HG02938 (cell line): ENCODE measurements around the gene LRIT3.

Source experiments
- ATAC-seq: cut with Tn5 transposase; IDR thresholded peaks from one replicate; pipeline ENCODE4 v1.9.1; 2021; ENCODE audit warnings: mild to moderate bottlenecking, moderate library complexity; ENCODE audit not compliant: unreplicated experiment

The LRIT3 gene

GRCh38 chr4:109847896-109848442, at the start of gene LRIT3:
Gene LRIT3 (plus strand): TSS chr4:109848107. CDS start chr4:109848202, 95 bp downstream.
- no peak for ATAC-seq

DNA sequence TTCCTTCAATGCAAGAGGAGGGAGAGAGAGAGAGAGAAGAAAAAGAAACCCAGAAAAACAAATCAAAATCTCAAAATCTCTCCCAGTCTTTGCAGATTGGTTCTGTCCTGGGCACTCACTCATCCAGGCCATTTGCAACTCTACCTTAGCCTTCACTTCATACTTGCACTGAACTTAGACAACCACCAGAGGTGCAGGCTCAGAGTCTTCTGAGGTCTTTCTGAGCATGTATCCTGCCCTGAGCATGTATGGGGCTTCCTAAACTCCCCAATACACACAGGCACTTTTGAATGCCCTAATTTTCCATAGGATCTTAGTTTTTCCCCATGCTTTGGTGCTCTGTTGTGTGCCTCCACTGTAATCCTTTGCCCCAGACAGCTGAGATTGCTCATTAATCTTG, 49.0 kb upstream of the LRIT3 start:
- ATAC-seq = no peak

GRCh38 chr4:109801099-109801789, 46.7 kb upstream of the LRIT3 start:
- ATAC-seq = no peak

- no peak for ATAC-seq
Observed at GRCh38 chr4:109801895-109802319, 46.0 kb upstream of the LRIT3 start, which contains the start of gene CFI. Gene CFI (minus strand): TSS chr4:109801999. CDS start chr4:109801971, 28 bp downstream.

- ATAC-seq = no peak
Observed at GRCh38 chr4:109803924-109804571, 43.9 kb upstream of the LRIT3 start.

- no peak for ATAC-seq
Observed at GRCh38 chr4:109809655-109810054, 38.3 kb upstream of the LRIT3 start.

DNA sequence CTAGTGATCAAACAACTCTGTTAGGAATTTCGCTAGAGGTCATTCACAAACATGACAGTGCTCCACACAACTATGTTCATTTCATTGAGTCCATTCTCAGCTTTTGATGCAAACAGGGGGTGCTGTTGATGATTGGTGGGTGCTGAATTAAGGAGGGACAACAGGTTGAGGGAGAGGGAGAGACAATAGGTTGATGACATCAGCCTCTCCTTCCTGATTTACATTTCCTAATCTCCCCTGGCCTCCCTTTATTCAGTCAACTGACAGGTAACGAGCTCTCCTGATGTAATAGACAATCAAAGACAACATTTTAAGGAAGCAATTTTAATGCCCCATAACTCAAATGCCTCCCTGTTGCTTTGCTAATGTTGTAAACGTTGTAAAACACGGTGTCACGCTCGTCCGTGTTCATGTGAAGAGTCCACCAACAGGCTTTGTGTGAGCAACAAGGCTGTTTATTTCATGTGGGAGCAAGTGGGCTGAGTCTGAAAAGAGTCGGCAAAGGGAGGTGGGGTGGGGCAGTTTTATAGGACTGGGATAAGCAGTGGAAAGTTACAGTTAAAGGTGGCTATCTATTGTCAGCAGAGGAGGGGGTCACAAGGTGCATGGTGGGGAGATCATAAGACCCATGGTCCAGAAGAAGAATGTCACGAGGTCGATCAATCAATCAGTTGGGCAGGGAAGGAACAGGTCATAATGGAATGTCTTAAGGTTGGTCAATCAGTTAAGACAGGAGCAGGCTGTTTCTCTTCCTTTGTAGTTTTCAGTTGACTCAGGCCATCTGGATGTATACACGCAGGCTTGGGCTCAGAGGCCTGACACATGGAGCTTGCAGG, 37.1 kb upstream of the LRIT3 start:
- no peak for ATAC-seq

DNA sequence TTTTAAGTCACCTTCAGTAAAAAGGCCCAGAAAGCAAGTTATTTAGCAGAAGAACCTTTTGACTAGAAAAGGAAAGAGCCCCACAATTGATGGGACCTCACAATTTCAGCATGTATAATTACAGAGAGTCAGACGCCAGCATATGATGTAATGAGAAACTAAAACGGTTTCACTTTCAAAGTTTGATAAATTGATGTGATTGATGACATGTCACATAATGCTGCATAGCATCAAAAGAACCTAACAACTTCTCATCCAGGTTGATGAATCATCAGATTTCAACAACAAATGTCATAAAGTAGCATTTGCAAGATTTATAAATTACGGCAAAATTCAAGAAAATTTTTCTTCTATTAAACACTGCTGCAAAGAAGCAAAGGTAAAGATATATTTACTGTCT, 36.2 kb upstream of the LRIT3 start:
- ATAC-seq = no peak

DNA sequence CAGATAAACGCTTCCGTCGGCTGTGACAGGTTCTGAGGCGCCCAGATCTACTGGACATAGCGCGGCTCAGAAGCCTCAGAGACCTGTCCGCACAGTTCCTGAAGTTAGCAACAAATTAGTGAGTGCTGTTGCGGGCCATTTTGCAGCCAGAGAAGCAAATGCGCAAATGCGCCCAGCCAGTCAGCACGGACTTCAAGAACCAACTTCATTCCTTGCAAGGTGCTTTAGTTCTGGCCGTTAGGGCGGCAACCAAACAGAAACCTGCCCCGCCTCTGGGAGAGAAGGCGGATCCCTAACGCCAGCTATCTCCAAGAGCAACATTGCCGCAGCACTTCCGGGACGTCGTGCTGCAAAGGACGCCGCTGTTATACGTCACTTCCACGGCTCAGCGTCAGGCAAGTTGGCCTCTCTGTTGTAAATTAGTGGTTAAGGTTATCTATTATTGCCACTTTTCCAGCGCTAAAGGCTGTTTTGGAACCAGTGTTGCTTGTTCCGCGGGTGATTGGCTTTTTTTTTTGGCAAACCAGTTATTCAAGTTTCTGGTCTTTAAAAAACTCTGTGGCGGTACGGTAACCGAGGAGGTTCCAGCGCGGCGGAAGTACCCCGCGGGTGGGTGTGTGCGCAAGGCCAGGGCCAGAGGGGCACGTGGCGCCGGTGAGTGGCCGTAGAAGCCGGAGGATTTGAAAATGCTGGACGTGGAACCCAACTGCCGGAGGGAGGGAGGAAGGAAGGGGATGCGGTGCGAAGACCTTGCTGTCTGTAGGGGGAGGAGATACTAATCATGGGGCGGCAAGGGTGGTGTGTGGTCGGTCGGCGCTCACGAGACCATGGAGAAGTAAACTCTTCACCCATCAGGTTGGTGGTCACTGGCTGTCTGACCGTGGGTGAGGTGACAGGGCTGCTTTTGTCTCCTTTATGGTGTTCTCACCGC, 32.5 kb upstream of the LRIT3 start, which contains the start of gene GAR1:
Gene GAR1 (plus strand): TSS at position 612 of the 931 bp plus-strand sequence. CDS start 403 bp downstream, outside the sequence.
- peak; percentile 97 for ATAC-seq

GRCh38 chr4:109816082-109816442, 31.8 kb upstream of the LRIT3 start:
- ATAC-seq = peak; percentile 4

DNA sequence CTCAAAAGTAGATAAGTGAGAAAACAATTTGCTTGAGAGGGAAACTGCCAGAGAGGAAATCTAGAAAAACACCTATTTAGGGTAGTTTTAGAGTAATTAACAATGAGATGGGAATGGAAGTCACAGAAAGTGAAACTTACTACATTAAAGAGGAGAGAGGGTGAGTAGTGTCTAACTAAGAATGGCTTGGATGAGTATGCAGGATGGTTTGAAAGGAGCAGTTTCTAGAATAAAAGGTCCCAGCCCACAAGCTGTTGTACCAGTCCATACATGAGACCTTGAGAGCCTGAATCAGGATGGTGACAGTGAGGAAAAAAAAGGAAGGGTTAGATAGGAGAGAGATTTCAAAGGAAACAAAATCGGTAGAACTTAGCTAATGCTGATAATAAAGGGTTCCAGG, 31.0 kb upstream of the LRIT3 start:
- no peak for ATAC-seq

- no peak for ATAC-seq
Observed at GRCh38 chr4:109818268-109818667, 29.6 kb upstream of the LRIT3 start.

DNA sequence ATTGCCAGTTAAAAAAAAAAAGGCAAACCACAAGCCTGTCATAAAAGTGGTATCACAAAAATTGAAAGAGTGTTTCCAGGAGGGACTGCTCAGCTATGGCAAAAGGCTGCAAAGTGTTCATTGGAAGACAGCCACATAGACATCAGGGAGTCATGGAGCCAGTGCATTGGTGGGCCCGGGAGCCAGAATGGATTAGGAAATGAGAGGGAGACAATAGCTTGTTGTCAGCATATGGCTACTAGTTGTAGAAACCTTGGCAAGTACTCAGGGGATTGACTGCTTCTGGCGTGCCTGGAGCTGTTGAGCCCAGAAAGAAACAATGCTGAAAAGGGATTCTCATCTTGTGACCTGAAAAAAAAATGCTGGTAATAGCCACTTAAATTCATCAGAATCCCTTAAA, 27.3 kb upstream of the LRIT3 start:
- no peak for ATAC-seq

GRCh38 chr4:109821185-109821584, 26.7 kb upstream of the LRIT3 start:
- ATAC-seq = no peak

- ATAC-seq = peak; percentile 73
Observed at GRCh38 chr4:109826719-109827118, 21.2 kb upstream of the LRIT3 start.

- no peak for ATAC-seq
Observed at GRCh38 chr4:109827672-109828071, 20.2 kb upstream of the LRIT3 start, which contains the start of gene RRH. Gene RRH (plus strand): TSS chr4:109827972. CDS start chr4:109828028, 56 bp downstream.

DNA sequence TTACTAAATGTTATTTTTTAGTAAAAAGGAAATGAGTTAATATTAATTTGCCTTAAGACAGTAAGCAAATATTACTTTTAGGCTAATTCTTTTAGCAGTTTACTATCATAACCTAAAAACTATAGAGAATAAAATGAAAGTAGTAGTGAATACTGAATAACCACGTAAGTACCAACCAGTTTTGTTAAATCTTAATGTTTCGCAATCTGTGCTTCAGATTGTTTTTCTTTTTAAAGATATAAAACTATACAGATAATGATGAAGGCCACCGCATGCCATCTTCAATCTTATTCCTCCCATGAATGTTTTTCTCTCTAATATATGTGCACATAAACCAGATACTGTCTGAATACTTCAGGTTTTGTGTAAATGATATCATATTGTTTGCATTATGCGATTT, 14.2 kb upstream of the LRIT3 start:
- ATAC-seq = no peak

- ATAC-seq = no peak
Observed at GRCh38 chr4:109836985-109837384, 10.9 kb upstream of the LRIT3 start.

DNA sequence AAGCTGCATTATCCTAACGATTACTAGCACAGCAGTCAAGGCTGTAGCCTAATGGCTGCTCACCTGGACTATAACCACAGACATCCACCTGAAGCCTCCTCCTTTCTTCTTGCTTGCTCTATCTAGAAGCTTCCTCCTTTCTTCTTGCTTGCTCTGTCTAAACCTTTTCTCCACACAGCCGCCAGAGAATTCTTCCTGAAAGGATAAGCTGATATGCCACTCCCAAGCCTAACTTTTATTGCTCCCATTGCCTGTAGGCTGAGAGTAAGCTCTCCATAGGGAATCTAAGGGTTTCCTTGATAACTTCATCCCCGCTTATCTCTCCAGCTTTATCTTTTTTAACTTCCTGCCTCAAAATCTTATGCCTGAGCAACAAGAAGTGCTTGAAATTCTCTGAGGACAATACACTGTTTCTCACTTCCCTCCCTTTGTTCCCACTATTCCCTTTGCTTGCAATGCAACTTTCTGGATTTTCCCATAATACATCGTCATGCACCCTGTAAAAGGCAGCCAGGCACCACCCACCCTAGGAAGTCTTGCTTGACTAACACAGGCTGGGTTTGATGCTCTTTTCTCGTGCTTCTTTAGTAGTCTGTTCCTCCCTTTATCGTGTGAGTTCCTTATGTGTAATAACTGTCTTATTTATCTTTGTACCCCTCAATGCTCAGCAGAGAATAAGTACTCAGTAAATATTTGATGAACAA, 1.4 kb upstream of the LRIT3 start:
- no peak for ATAC-seq
